GM12864 (cell line): Measurements from ENCODE around the gene SH3BP1.
"Not testable (repeated sequence)": the region's sequence is repeated elsewhere in the genome, so short reads cannot be mapped to it uniquely, and the experiment has no call there.

Source experiments
- DNase-seq: peaks from one replicate; pipeline ENCODE4 v3.0.0-alpha.2; 2011; ENCODE audit warnings: low read depth
- H3K4me3 ChIP-seq: 2 replicates; pipeline ENCODE4 v1.5.1; 2011; ENCODE audit warnings: mild to moderate bottlenecking, low read depth, low read length, control low read depth
- CTCF ChIP-seq: IDR thresholded peaks from 2 replicates; pipeline ENCODE4 v1.5.1; 2011; ENCODE audit warnings: low read depth, mild to moderate bottlenecking, moderate library complexity, low read length, control low read depth, inconsistent platforms; ENCODE audit errors: missing control alignments

SH3BP1 gene

DNA sequence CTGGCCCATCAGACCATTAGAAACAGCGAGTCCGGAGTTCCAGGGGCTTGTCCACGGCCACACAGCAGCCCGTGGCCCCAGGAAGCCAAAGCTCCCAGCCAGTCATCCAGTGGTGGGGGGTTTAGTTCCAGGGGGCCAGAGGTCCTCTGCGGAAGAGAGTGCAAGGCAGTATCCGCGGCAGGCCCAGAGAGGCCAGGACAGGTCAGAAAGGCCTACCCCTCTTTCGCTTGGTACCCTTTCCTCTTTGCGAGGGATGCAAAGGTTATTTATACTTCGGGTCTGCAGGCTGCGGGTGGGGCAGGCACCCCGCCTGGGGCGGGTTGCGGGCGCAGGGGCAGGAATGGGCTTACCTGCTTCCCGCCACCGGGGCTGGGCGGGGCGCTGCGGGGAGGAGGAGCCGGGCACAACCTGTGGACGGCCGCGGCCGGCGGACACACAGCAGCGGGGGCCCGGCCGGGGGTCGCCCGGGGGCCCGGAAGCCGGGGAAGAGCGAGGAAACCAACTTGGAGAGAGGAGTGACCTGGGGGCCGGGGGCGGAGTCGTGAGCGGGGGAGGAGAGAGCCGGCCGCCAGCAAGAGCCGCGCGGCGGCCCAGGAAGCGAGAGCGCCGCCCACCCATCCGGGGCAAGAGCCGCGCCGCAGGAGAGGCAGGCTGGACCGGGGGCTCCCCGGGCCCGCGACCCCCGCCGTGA is at the start of gene SH3BP1:
Gene SH3BP1 (plus strand): TSS at position 600 of the 691 bp plus-strand sequence. CDS start 119 bp downstream, outside the sequence.
- no peak for DNase-seq
- TF ChIP-seq CTCF = no peak
- H3K4me3 ChIP-seq = peak within 1 kb of the TSS; percentile 88

DNA sequence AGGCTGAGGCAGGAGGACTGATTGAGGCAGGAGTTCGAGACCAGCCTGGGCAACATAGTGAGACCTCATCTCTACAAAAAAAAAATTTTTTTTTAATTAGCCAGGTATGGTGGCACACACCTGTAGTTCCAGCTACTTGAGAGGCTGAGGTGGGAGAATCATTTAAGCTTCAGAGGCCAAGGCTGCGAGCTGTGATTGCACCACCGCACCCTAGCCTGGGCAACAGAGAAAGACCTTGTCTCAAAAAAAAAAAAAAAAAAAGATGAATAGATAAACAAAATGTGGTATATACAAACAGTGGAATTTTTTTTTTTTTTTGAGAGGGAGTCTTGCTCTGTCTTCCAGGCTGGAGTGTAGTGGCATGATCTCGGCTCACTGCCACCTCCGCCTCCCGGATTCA is 48.4 kb upstream of the SH3BP1 start:
- not testable (repeated sequence) for H3K4me3 ChIP-seq, DNase-seq

DNA sequence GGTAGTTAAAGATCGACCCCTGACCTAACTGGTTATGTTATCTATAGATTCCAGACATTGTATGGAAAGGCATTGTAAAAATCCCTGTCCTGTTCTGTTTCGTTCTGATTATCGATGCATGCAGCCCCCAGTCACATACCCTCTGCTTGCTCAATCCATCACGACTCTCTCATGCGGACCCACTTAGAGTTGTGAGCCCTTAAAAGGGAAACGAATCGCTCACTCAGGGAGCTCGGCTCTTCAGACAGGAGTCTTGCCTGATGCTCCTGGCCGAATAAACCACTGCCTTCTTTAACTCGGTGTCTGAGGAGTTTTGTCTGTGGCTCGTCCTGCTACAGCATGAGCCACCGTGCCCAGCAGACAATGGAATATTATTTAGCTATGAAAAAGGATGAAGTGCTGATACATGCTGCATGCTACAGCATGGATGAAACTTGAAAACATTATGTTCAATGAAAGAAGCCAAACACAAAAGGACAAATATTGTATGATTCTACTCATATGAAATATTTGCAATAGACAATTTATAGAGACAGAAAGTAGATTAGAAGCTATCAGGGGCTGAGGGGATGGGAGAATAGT is 47.6 kb upstream of the SH3BP1 start:
- TF ChIP-seq CTCF = no peak
- H3K4me3 ChIP-seq = peak overlapping the region; percentile 42
- DNase-seq = no peak

GRCh38 chr22:37594237-37594636 is 45.2 kb upstream of the SH3BP1 start:
- TF ChIP-seq CTCF = peak; percentile 39
- no peak overlapping the region for H3K4me3 ChIP-seq
- DNase-seq = no peak

GRCh38 chr22:37599153-37599552 is 40.3 kb upstream of the SH3BP1 start:
- no peak for DNase-seq
- no peak overlapping the region for H3K4me3 ChIP-seq
- TF ChIP-seq CTCF = no peak

DNA sequence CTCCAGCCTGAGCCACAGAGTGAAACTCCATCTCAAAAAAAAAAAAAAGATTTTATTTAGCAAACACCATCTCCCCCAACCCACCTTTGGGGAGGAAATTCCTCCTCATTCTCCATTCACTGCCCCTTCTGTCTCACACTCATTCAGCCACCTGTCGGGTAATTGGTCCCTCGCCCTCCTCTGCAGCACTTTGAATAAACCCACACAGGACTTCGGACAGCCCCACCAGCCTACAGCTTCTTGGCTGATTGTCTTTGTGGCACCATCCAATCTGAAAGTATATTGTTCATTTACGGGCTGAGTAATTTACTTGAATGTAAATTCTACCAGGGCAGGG is 38.3 kb upstream of the SH3BP1 start:
- DNase-seq = no peak
- no peak overlapping the region for H3K4me3 ChIP-seq
- no peak for TF ChIP-seq CTCF

- DNase-seq = no peak
- no peak for TF ChIP-seq CTCF
- H3K4me3 ChIP-seq = no peak overlapping the region
These were observed 37.7 kb upstream of the SH3BP1 start for GRCh38 chr22:37601540-37602442.

GRCh38 chr22:37602546-37603277 is 36.8 kb upstream of the SH3BP1 start:
- not testable (repeated sequence) for DNase-seq, H3K4me3 ChIP-seq
